VCaP (cell line): ENCODE measurements around the gene CENPW.

Experiments used
- H3K27ac ChIP-seq: fragments of 450-650 bp; 2 replicates; pipeline ENCODE4 v1.5.1; 2017
- TF ChIP-seq, protein P1 (sequence below): fragments of 450-650 bp; conservative IDR thresholded peaks from 2 replicates; pipeline ENCODE4 v1.5.1; 2017; ENCODE audit warnings: mild to moderate bottlenecking, moderate library complexity

Gene CENPW

DNA sequence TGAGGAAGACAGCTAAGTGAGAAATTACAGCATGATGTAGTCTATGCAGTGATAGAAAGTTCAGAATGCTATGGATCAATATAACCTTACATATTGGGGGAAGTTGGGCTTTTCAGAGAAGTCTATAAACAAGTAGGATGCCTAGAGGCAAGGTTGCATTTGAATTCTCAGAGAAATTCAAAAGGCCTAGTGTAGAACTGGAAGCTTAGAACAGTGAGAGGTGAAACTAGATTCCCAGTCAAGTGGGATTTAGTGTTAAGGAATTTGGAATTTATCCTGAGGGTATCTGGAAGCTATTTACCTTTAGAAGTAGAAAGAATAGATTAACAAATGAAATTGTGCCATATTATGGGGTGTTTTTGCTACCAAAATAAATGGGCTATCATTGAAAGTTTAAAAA lies 4.3 kb downstream of the CENPW start:
- TF ChIP-seq, protein P1, sequence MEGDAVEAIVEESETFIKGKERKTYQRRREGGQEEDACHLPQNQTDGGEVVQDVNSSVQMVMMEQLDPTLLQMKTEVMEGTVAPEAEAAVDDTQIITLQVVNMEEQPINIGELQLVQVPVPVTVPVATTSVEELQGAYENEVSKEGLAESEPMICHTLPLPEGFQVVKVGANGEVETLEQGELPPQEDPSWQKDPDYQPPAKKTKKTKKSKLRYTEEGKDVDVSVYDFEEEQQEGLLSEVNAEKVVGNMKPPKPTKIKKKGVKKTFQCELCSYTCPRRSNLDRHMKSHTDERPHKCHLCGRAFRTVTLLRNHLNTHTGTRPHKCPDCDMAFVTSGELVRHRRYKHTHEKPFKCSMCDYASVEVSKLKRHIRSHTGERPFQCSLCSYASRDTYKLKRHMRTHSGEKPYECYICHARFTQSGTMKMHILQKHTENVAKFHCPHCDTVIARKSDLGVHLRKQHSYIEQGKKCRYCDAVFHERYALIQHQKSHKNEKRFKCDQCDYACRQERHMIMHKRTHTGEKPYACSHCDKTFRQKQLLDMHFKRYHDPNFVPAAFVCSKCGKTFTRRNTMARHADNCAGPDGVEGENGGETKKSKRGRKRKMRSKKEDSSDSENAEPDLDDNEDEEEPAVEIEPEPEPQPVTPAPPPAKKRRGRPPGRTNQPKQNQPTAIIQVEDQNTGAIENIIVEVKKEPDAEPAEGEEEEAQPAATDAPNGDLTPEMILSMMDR = no peak
- no peak overlapping the region for H3K27ac ChIP-seq

GRCh38 chr6:126351960-126352359 lies 12.0 kb downstream of the CENPW start:
- H3K27ac ChIP-seq = no peak overlapping the region
- TF ChIP-seq, protein P1 = no peak

GRCh38 chr6:126352514-126352913 lies 12.6 kb downstream of the CENPW start:
- TF ChIP-seq, protein P1 = no peak
- no peak overlapping the region for H3K27ac ChIP-seq

DNA sequence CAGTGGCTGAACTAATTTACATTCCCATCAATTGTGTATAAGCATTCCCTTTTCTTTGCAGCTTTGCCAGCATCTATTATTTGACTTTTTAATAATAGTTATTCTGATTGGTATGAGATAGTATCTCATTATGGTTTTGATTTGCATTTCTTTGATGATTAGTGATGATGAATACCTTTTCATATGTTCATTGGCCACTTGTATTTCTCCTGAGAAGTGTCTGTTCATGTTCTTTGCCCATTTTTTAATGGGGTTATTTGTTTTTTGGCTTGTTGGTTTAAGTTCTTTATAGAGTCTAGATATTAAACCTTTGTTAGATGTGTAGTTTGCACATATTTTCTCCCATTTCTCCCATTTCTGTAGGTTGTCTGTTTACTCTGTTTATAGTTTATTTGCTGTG lies 16.6 kb downstream of the CENPW start:
- H3K27ac ChIP-seq = no peak overlapping the region
- TF ChIP-seq, protein P1 = no peak

- no peak overlapping the region for H3K27ac ChIP-seq
- TF ChIP-seq, protein P1 = no peak
Observed at GRCh38 chr6:126359936-126360537, 20.1 kb downstream of the CENPW start.

- TF ChIP-seq, protein P1 = no peak
- no peak overlapping the region for H3K27ac ChIP-seq
Observed at GRCh38 chr6:126361832-126362440, 22.0 kb downstream of the CENPW start.

GRCh38 chr6:126367849-126368248 lies 27.9 kb downstream of the CENPW start:
- no peak overlapping the region for H3K27ac ChIP-seq
- TF ChIP-seq, protein P1 = no peak
